CD4-positive, alpha-beta T cell treated with Interleukin-15 for 4 hours (primary cell): ENCODE measurements around the gene RABGAP1L.
A peak's percentile ranks its signal among the peaks of the same experiment; 100 is the strongest.
"Not testable (repeated sequence)": the region's sequence is repeated elsewhere in the genome, so short reads cannot be mapped to it uniquely, and the experiment has no call there.

Source experiments
- DNase-seq: peaks from one replicate; pipeline ENCODE4 v3.0.0-alpha.2; 2020; ENCODE audit warnings: low spot score

The RABGAP1L gene

DNA sequence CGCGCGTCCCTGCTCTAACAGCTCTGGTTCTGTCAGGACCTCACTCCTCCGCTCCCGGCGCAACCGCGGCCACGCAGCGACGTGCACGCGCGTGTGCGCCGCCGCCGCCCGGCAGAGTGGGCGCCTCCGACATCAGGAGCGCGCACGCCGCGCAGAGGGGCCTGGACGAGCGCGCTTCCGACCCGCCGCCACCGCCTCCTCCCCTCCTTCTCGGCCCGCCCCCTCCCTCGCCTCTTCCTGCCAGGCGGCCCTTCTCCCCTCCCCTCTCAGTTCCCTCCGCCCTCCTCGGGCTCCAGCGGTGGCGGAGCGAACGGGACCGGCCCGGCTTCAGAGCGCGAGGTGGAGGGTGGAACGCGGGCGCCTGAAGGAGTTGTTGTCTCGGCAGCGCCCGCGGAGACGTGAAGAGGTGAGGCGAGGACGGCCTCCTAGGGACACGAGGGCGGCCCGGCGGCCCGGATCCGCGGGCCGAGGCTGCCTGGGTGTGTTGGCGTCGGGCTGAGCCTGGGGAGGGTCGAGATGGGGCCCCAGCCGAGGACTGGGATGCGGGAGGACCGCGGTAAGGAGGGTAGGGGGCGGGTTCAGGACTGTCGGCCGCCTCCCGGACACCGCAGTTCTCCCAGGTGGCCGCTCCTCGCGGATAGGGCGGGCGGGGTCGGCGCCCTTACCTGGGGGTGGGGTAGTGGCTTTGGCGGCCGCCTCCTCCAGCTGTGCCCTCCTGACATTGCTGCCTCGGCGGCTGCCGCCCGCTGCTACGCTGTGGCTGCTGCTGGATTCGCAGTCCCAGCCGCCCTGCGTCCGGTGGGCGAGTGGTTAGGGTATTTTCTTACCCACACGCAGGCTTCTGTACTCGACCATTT lies at the start of gene RABGAP1L:
Gene RABGAP1L, plus strand, starts transcription at position 269 of the 857 bp plus-strand sequence.
- DNase-seq: peak; percentile 92

DNA sequence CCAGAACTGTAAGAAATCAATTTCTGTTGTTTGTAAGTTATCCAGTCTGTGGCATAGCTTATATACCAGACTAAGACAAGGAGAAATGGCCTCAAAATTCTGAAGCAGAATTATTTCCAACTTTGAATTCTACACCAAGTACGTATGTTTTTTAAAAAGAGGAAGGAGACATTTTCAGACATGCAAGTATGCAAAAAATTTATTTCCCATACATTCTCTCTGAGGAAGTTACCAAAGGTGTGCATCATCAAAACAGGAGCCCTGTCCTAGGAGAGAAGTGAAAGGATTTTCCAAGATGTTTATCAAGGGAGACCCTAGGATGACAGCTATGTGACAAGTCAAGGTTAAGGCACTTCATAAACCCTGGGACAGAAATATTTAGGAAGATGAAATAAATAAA lies 49.3 kb upstream of the RABGAP1L start:
- DNase-seq: no peak

DNA sequence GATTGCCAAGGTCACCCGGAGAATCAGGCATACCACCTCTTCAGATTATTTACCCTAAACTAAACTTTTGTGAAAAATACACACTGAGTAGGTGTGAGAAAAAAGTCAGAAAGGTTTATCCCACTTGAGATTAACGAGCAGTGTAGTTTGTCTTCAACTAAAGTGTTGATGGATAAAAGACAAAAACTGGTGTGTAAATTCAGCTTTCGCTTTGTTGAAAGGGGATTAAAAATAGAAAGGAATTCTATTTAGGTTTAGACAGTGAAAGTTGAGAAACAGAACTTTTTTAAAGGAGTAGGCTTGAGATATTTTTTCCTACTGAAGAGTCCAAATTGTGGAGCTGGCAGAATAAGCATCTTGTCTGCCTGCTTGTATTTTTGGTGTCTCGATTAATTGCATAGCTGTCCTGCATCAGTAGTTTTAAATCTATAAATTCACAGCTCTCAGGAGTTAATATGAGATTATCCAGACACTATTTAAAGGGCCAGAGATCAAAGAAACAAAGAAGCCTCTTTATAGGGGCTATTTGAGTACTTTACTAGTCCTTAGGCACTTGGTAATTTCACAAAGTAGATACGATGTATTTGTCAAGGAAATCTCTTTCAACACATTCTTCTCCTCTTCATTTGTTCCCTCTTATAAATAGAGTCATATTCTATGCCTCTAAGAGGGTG lies 46.7 kb upstream of the RABGAP1L start:
- DNase-seq: no peak

DNA sequence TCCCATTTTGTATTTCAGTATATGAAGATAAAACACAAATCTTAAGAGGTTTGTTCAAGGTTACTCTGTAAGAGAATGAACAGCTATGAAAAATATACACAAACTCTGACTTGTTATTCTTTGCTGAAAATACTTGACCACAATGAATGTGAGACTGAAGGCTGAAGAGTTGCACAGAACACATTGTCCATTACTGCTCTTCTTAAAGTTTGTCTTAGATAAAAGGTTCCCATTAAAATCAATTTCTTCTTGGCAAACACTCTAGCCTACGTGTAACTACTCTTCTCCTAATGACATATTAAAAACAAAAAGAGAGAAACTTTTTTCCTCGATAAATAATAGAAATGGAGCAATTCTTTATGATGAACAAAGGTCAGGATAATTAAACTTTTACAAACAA lies 45.2 kb upstream of the RABGAP1L start:
- DNase-seq: no peak

DNA sequence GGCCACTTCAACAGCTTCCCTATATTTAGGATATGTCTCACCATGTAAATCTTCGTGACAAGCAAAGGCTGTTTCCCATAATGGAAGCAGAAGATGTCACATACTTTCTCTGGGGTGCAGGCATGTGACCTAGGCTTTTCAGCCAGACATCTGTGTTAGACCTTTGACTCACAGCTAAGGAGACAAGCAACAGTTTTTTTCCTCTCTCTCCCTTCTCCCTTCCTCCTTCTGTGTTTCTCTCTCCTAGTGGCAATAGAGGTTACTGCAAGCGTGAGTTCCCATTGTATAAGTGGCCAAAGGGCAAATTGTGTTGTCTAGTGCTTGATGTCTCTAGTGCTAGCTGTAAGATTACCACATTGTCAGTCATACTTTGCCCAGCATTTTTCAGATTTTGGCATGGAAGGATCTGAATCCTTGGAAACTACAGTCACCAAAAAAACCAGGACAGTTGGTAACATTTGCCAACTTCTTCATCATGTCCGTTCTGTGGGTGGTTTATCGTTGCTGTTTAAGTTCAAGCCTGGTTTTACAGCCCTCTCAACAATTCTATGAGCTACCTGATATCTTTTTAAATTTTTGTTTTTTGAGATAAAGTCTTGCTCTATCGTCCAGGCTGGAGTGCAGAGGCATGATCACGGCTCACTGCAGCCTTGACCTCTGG lies 44.4 kb upstream of the RABGAP1L start:
- DNase-seq: peak; percentile 51

DNA sequence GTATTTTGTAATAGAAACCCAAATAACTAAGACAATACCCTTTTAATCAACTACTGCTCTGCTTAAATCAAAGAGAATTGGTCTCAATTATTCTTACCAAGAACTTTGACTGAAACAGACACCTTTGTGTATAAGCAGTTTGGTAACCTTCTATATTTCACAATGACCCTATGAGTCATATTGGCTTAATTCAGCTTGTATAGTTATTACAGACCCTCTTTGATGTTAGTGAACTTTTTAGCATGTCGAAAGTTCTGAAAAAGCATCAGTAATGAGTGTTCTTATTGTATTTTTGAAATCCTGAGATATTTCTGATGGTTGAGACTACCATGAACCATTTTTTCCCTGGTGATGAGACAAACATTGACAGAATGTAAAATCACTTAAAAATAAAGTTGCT lies 43.3 kb upstream of the RABGAP1L start:
- DNase-seq: no peak

DNA sequence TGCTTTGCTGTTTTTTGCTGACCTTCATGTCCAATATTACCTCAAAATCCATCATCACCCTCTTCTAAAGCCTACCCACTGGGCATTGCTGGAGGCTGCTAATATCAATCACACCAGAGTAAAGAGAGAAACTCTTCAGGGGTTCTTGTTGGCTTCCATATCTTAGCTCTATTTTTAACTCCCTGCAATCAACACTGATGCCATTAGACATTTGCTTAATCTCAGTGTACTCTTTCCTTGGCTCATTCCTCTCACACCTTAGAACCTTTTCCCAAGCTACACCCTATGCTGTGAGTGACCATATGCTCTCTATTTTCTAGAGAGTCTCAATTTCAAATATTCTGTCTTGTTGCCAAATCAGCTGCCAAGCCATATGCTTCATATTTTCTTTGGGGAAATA lies 40.6 kb upstream of the RABGAP1L start:
- DNase-seq: no peak

DNA sequence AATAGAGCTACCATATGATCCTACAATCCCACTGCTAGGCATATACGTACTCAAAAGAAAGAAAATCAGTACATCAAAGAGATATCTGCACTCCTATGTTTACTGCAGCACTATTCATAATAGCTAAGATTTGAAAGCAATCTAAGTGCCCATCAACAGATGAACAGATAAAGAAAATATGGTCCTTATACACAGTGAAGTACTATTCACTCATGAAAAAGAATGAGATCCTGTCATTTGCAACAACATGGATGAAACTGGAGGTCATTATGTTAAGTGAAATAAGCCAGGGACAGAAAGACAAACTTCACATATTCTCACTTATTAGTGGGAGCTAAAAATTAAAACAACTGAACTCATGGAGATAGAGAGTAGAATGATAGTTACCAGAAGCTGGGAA lies 37.0 kb upstream of the RABGAP1L start:
- not testable (repeated sequence) for DNase-seq

DNA sequence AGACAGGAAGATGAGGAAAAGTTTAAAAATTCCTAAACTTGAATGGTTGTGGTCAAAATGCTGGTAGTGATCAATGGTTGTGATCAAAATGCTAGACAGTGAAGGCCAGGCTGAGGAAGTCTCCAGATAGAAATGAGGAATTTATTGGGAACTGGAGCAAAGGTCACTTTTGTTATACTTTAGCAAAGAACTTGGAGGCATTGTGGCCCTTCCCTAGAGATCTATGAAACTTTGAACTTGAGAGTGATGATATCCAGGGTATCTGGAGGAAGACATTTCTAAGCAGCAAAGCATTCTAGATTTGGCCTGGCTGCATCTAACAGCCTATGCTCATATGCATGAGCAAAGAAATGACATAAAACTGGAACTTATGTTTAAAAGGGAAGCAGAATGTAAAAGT lies 35.5 kb upstream of the RABGAP1L start:
- DNase-seq: no peak

DNA sequence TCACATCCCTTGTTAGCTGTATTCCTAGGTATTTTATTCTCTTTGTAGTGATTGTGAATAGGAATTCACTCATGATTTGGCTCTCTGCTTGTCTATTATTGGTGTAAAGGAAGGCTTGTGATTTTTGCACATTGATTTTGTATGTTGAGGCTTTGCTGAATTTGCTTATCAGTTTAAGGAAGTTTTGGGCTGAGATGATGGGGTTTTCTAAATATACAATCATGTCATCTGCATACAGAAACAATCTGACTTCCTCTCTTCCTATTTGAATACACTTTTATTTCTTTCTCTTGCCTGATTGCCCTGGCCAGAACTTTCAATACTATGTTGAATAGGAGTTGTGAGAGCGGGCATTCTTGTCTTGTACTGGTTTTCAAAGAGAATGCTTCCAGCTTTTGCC lies 32.1 kb upstream of the RABGAP1L start:
- DNase-seq: not testable (repeated sequence)

DNA sequence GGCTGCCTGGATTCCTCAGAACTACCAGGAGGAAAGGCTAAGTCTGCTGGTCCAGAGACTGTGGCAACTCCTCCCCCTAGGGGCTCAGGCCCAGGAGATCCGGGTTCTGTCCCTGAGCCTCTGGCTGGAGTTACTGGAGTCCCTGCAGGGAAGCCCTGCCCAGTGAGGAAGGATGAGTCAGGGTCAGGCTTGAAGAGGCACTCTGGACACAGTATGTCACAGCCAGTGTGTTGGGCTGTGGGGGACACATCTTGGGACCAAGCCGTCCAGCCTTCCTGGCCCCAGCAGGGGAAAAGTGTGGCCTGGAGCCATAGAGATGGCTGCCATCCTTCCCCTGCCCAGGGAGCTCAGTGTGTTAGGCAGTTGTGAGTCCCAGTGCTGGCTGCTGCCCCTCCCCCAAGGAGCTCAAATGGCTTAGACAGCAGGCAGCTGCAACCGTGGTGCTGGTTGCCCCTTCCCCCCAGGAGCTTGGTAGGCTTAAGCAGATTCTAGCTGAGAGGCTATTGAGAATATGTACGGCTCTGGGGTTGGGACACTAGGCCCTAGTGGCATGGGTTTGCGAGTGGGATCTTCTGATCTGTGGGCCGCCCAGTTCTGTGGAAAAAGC lies 28.2 kb upstream of the RABGAP1L start:
- no peak for DNase-seq

DNA sequence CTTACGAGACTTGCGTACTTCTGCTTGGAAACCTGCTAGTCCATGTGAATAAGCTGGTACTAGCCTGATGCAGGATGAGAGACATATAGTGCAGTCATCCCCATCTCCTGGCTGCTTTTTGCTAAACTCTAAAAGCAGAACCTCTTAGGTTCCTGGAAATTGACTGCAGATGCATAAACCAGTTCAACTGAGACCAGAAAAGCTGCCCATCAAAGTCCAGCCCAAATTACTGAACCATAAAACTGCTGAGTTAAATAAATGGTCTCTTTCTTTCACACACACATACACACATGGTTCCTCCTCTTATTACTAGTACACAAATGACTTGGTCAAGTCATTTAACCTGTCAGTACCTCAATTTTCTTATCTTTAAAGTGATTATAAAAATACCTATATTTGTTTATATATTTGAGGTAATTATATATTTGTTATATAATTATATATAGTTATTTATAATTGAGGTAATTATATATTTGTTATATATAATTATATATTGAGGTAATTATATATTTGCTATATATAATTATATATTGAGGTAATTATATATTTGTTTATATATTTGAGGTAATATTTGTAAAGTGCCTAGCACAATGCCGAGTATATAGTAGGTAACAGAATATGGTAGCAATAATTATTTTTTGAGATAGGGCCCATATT lies 25.2 kb upstream of the RABGAP1L start:
- DNase-seq: no peak

DNA sequence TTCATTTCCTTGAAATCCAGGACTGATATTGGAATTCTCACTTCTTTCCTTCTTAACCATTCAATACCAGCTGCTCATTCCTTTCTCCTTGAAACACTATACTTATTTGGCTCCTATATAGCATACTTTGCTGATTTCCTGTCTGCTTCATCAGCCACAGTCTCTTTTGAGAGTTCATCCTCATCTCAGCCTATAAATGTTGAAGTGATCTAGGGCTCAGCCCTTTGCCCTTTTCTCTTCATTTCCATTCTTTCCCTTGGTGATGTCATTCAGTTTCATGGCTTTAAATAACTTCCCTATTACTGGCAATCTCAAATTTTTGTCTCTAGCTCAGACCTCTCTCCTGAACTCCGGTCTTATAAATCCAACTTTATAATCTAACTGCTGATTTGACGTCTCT lies 24.1 kb upstream of the RABGAP1L start:
- DNase-seq: no peak

DNA sequence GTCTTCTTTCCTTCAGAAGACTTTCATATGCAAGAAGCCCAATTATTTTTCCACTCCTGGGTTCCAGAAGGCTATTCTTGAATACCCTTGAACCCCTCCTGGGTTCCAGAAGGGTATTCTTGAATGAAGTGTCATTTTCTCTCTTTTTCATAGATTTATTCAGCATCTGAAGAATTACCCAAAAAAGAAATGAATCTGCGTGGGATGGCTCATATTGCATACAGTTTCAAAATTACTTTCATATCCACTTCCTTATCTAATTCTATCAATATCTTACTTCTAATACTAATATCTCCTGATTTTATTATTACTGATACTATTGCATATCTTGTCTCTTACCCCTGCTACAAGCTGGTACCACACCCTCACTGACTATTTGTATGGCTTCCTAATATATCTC lies 22.6 kb upstream of the RABGAP1L start:
- no peak for DNase-seq

DNA sequence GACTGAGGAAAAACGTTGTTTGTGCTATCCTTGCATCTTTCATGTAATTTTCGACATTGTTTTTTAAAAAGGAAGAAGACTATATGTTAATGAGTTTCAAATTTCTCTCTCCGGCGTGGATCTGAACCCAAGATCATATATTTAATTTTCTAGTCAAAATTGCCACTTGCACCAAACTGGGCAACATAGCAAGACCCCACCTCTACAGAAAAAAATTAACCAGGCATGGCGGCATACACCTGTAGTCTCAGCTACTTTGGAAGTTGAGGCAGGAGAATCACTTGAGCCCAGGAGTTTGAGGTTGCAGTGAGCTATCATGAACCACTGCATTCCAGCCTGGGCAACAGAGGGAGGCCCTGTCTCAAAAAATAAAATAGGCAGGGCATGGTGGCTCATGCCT lies 16.5 kb upstream of the RABGAP1L start:
- no peak for DNase-seq

DNA sequence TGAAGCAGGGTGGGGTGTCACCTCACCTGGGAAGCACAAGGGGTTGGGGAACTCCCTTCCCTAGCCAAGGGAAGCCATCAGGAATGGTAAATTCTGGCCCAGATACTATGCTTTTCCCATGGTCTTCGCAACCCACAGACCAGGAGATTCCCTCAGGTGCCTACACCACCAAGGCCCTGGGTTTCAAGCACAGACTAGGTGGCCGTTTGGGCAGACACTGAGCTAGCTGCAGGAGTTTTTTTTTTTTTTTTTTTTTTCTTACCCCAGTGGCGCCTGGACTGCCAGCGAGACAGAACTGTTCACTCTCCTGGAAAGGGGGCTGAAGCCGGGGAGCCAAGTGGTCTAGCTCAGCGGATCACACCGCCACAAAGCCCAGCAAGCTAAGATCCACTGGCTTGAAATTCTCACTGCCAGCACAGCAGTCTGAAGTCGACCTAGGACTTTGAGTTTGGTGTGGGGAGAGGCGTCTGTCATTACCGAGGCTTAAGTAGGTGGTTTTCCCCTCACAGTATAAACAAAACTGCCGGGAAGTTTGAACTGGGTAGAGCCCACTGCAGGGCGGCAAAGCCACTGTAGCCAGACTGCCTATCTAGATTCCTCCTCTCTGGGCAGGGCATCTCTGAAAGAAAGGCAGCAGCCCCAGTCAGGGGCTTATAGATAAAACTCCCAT lies 15.5 kb upstream of the RABGAP1L start:
- not testable (repeated sequence) for DNase-seq

DNA sequence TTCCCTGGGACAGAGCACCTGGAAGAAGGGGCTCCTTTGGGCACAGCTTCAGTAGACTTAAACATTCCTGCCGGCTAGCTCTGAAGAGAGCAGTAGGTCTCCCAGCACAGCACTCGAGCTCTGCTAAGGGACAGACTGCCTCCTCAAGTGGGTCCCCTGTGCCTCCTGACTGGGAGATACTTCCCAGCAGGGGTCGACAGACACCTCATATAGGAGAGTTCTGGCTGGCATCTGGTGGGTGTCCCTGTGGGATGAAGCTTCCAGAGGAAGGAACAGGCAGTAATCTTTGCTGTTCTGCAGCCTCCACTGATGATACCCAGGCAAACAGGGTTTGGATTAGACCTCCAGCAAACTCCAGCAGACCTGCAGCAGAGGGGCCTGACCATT lies 14.9 kb upstream of the RABGAP1L start:
- DNase-seq: not testable (repeated sequence)

DNA sequence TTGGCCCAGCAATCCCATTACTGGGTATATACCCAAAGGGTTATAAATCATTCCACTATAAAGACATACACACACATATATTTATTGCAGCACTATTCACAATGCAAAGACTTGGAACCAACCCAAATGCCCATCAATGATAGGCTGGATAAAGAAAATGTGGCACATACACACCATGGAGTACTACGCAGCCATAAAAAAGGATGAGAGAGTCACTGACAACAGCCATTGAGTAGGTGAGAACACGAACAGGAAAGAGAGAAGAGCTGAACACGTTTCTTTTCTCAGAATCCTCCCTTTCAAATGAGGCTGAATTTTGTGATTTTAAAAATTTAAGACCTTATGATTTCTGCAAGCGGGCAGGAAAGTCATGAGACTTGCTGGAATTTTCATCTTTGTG lies 10.1 kb upstream of the RABGAP1L start:
- no peak for DNase-seq

DNA sequence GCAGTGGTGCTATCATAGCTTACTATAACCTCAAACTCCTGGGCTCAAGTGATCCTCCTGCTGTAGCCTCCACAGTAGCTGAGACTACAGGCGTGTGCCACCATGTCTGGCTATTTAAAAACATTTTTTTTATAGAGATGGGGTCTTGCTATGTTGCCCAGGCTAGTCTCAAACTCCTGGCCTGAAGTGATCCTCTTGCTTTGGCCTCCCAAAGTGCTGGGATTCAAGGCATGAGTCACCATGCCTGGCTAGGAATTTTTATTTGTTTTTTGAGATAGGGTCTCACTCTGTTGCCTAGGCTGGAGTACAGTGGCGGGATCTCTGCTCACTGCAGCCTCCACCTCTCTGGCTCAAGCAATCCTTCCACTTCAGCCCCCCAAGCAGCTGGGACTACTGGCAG lies 8.8 kb upstream of the RABGAP1L start:
- DNase-seq: no peak

DNA sequence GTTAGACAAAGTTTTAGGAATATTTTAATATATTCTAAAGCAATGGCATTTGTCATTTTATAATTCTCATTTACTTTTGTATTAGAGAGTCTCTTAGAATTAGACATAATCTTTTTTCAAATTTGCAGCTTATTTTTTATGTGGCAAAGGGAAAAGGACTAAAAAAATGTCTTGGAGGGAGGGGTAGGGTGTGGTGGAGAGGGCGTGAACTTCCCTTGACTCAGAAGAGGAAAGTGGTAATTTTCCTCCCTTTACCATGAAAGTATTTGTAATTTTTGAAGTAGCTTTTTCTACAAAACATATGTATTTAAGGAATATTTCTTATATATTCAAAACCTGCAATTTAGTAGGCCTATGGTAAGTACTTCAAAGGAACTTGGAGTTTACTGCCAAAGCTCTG lies 6.9 kb upstream of the RABGAP1L start:
- no peak for DNase-seq

DNA sequence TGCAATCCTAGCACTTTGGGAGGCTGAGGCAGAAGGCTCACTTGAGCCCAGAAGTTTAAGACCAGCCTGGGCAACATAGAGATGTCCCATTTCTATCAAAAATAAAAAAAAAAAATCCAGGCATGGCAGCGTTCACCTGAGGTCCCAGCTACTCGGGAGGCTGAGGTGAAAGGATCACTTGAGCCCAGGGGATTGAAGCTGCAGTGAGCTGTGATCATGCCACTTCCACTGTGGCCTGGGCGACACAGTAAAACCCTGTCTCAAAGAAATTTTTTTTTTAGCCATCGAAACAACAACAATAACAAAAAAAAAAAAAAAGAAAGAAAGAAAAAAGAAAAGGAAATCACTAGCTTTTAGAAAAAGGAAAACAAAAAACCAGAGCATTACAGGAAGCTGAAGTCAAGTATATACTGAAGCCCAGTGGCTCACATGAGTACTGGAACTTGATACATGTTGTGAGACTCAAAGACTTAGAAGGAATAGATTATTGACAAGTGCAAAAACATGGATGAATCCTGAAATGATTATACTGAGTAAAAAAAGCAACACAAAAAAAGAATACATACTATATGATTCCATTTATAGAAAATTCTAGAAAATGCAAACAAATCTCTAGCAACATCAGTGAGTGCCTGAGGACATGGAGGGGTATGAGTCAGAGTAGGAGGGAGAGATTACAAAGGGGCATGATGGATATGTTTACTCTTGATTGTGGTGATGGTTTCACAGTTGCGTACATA lies 6.1 kb upstream of the RABGAP1L start:
- peak; percentile 40 for DNase-seq
